GM18505 (cell line): ENCODE results near the gene OSBP.

Experiments used
- ATAC-seq: cut with Tn5 transposase; IDR thresholded peaks from one replicate; pipeline ENCODE4 v1.9.1; 2021; ENCODE audit not compliant: unreplicated experiment
- POLR2A ChIP-seq: IDR thresholded peaks from 4 replicates; pipeline ENCODE4 v1.6.1; 2011; ENCODE audit warnings: borderline replicate concordance; ENCODE audit not compliant: insufficient read depth, insufficient read length; ENCODE audit errors: extremely low read depth

The OSBP gene

DNA sequence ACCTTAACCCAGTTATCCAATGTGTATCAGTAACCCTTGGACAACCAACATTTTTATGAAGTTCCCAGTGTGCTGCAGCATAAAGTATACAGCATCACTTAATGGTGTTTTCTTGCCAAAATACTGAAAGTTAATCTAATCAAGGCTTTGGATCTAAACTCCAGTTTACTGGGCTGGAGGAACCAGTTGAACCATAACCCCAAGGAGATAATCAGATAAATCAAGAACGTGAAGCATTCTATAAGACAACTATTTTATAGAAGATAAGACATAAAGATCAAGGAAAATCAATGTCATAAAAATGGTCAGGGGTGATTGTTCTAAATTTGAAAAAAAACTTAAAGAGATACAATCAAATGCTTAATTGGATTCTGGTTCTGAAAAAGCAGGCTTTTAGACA lies 2.3 kb upstream of the OSBP start:
- TF ChIP-seq POLR2A = no peak
- no peak for ATAC-seq

DNA sequence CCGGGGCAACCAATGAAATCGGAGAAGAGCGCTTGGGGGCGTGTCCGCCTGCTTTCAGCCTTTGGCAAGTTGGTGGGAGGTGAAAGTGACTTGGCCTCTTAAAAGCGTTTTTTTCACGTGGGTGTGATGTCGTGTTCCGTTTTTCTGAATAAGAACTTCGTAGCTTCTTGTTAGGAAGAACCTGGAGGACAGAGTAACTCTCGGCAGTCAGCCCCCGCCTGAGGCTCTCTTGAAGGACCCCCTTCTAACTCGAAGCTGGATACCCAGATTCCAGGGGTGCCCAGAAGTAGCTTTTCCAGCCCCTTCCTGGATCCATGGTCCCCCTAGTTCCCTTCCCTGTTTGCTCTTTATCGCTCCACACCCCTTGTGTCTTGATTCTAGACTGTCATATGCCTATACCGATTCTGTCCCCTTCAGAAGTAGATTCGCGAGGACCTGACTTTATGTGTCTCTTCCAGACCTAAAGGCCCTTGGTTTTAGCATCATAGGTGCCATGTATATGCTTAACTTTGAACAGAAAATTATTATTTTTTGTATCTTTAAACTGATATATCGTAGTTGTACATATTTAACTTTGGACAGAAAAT lies 915 bp upstream of the OSBP start:
- TF ChIP-seq POLR2A = peak; percentile 80
- ATAC-seq = no peak

DNA sequence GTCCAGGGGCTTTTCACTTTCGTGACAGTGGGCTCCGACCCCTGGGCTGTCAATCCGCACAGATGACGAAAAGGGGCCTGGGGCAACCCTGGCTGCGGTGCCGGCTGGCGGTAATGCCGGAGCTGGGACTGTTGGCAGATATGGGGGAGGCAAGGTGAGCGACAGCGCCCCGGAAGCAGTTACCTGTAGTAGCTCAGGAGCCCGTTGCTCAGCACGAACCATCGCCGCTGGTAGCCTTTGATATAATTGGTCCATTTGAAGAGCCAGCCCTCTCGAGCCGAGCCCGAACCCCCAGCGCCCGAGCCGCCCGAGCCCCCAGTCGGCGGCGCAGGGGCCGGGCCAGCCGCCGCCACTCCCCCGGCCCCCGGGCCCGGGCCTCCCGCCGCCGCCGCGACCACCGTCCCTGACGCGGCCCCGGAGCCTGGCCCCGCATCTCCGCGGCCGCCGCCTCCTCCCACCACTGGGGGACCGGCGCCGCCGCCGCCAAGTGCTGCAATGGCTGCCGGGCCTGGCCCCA lies 396 bp downstream of the OSBP start:
- TF ChIP-seq POLR2A = peak; percentile 13
- peak; percentile 11 for ATAC-seq

DNA sequence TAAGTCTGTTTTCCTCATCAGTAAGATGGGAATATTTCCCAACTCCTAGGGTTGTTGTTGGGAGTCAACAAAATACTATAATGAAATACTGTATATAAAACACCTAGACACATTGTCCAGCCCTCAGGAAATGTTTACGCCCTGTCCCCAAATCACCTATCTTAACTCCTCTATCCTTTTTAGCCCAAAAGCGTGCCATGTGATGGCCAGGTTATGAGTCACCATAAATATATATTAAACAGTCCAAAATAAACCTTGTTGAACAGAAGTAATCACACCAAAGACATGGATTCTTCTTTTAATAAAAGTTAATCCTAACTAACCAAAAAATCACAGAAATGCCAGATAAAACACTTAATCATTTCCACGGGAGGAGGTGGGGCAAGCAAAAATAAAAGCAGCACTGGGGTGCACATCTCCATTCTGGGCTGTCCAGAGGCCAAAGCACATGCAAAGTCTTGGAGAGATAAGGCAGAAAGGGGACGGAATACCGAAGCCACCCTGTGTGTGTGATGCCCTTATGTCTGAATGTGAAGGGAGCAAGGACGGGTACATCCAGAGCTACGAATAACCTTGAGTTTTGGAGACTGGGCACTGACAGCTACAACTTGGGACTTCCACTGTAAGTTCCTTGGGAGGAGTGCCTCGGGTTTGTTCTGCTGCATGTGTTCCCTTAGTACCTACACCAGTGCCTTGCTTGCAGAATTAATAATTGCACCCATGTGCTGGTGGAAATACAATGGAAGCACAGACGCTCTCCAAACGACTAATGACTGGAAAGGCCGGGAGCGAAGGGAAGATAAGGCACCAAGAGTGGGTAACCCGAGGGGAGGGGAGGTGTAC lies 1.1 kb downstream of the OSBP start:
- ATAC-seq = no peak
- TF ChIP-seq POLR2A = no peak

DNA sequence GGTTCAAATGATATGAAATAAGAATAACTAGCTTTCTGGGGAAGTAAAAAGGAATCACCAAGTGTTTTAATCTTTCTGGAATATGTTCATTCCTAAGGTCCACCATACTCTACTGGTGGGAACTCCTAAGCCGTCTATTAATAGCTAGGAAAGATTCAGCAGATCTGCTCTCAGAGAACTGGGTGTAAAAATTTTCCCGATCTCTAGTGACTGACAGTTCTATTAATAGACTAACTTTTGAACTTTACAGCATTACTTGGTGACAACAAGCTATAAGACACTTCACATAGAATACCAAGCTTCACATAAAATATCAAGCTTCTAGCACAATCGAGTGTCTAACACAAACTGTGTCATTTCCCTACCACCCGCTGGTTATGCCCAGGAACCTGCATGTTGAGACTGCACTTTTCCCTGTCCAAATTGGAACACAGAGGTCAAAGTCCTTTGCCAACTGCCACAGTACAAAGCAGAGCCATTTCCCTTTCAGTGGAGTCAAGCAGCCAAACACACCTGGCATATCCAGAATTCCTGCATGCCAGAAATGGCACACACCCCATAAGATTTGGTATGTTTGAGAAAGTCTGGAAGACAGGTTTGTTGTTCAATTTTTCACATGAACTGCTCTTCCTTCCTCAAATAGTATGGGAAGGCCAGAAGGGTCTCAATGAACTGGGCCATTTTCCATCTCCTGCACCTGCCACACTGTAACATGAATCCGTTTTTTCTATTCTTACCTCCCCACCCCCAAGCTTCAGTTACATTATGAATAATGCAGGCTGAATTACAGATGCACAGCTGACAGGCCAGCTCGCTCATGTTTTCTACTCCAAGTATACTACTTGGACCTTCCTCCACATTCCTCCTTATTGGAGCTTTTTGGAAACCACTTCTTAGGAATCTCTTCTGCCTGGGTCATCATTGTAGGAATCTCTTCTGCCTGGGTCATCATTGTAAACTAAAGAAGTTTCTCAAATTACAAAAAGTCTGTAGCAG lies 3.7 kb downstream of the OSBP start:
- no peak for ATAC-seq
- no peak for TF ChIP-seq POLR2A

DNA sequence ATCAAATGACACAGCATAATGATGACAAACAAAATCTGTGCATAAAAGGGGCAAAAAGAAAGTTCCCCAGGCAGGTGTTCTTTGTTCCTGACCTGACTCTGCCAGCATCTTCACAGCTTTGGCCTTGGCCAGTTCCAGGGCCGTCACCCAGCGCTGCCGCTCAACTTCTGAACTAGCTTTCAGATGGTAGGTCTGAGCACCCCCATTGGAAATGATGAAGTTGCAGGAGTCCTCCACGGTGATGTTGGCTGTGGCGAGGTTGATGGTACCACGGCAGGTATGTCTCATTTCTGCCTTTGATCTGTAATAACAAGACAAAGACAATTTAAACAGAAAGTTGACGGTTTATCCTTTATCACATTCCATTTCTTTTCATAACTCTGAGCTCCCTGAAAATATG lies 5.3 kb downstream of the OSBP start:
- ATAC-seq = no peak
- TF ChIP-seq POLR2A = no peak

DNA sequence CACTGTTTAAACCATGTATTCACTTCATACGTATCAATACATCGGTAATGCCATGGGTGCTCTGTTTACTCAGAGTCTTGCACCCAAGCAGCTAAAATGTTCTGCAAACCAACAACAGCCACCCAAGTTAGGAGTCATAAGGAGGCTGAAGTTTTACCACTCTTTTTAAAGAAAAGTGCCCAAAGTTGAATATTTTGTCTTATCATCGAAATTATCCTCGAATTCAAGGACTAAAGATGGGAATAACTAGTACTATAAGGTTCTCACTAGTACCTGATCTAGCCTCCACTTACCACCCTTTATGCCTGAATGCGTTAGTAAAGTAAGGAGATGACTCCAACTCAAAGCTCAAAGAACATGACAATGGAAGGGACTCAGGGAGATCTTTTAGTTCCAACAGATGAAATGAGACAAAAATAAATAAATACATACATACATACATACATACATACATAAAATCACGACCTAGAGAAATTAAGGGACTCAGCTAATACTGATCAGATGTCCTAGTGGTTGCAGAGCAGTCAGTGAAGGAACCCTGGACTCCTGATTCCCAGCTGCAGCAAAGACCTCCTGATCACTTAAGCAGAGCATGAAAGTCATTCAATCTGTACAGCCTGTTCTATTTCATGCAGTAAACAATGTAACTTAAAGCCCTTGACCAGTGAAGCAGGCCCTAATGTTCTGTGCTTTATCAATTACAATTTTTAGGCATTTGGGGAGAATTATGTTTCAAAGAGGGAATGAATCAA lies 7.7 kb downstream of the OSBP start:
- ATAC-seq = no peak
- no peak for TF ChIP-seq POLR2A

DNA sequence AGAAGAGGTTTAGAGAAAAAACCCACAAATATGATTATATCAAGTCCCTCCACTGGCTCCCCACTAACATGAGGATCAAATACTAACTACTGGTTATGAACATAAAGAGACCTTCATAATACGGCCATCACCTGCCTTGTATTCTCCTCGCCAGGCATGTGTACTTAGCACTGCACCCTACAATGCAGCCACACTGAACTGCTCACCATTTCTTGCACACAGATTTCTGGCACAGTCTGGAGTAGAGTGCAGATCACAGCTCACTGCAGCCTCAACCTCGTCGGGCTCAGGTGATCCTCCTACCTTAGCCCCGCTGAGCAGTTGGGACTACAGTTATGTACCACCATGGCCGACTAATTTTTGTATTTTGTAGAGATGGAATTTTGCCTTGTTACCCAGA lies 13.1 kb downstream of the OSBP start:
- ATAC-seq = no peak
- TF ChIP-seq POLR2A = no peak

DNA sequence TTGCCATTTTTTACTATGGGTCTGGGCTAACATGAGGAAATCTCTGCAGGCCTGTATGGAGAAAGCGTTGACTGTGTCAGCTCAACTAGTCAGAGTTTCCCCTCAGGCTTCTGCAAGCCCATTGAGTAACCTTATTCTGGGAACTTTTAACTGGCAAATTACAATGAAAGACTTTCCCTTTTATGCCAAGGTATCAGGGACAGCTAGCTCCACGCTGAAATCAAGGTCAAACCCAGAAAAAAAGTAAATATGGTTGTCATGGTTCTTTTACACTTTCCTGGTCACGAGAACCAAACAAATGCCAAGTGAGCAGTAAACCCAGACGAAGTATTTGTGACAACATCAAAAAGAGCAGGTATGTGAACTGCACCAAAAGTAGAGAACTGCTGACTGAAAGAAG lies 13.8 kb downstream of the OSBP start:
- ATAC-seq = no peak
- no peak for TF ChIP-seq POLR2A

DNA sequence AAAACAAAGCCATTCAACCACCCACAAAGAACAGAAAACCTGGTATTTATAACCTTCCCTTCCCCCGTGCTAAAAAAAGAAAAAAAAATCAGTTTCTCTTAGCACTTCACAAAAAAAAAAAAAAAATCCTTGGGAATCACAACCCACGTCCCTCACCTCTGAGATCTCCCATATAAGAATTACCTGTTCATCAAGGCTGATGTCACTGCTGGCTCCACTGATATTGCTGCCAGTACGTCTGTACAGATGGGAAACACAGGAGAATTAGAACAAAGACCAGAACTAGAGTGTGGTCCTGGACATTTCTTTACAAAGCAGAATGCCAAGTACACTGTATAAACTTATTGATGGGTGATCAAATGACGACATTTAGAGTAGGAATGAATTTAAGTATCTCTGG lies 14.9 kb downstream of the OSBP start:
- ATAC-seq = no peak
- TF ChIP-seq POLR2A = no peak

DNA sequence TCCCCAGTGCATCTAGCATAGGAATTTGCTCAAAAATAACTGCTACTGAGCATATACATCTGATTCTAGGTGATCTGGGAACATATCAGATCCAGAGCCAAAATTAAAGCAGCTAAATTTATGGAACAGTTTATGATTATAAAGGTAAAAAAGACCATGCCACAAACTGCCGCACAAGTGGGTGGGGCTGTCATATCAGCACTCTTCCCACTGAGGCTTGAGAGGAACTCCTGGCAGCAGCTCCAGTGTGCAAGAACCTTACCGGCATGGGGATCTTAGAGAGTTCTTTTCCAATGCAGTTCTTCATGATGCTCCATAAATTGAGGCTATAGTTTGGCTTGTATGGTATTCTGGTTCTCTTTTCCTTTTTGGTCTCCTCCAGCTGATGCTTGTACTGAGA lies 15.3 kb downstream of the OSBP start:
- no peak for TF ChIP-seq POLR2A
- ATAC-seq = no peak

DNA sequence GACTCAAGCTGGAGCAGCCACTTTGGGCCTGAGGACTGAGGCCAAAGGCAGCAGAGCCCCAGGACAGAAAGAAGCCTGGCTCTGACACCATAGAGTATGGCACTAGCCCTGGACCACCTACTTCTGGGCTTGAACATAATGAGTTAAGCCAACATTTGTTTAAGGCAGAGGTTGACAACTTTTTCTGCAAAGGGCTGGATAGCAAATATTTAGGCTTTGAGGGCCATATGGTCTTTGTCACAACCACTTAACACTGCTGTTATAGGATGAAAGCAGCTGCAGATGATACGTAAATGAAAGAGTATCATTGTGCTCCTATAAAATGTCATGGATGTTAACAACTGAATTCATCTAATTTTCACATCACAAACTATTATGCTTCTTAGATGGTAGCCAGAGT lies 16.6 kb downstream of the OSBP start:
- no peak for ATAC-seq
- no peak for TF ChIP-seq POLR2A
